H1 (cell line): ENCODE data around the gene MRPL40. TPM values are rescaled to one million over a fixed set of nuclear protein-coding genes. Genes with fewer than 3 reads are reported as not detected.

ENCODE experiments used
- CBX5 ChIP-seq: fragments of 300-800, 300-1000 bp; sonication (generic); IDR thresholded peaks from 2 replicates; pipeline ENCODE4 v1.7.1; 2016; ENCODE audit warnings: antibody characterized with exemption, low read length, low read depth
- CEBPB ChIP-seq: IDR thresholded peaks from 2 replicates; pipeline ENCODE4 v1.6.1; 2012; ENCODE audit warnings: low read depth, low read length
- CHD1 ChIP-seq: IDR thresholded peaks from 2 replicates; pipeline ENCODE4 v1.6.1; 2012; ENCODE audit warnings: low read depth, low read length, improper control_type of control experiment
- HDAC2 ChIP-seq, 2 experiments: fragments of 300-600 bp in 1 of 2; sonication (generic) in 1 of 2; IDR thresholded peaks; 2 replicates each; pipeline ENCODE4 v1.6.1; 2011 to 2012; ENCODE audit warnings: low read depth in 2 of 2, low read length in 2 of 2, mild to moderate bottlenecking in 2 of 2, moderate library complexity in 2 of 2, borderline replicate concordance in 1 of 2, inconsistent platforms in 1 of 2
- HDAC6 ChIP-seq: IDR thresholded peaks from one replicate; pipeline ENCODE4 v1.7.1; 2012; ENCODE audit warnings: low read depth, mild to moderate bottlenecking, inconsistent platforms, low read length, moderate library complexity
- JUN ChIP-seq: IDR thresholded peaks from 2 replicates; pipeline ENCODE4 v1.6.1; 2011; ENCODE audit warnings: low read depth, mild to moderate bottlenecking, improper control_type of control experiment, low read length
- RXRA ChIP-seq: IDR thresholded peaks from 2 replicates; pipeline ENCODE4 v1.6.1; 2011; ENCODE audit warnings: low read depth, mild to moderate bottlenecking, low read length, moderate library complexity; ENCODE audit not compliant: insufficient read depth
- SIN3A ChIP-seq, 2 experiments: IDR thresholded peaks in 1 of 2; conservative IDR thresholded peaks in 1 of 2; 2 replicates each; pipeline ENCODE4 v1.6.1; 2011 to 2012; ENCODE audit warnings: low read length in 2 of 2, improper control_type of control experiment in 1 of 2, low read depth in 1 of 2, mild to moderate bottlenecking in 1 of 2
- TCF12 ChIP-seq: IDR thresholded peaks from 2 replicates; pipeline ENCODE4 v1.6.1; 2011; ENCODE audit warnings: low read depth, mild to moderate bottlenecking, low read length
- polyA plus RNA-seq, 7 experiments: library from polyadenylated mRNA; depleted of rRNA in 3 of 7; stranded (reverse) in 5 of 7; unstranded in 2 of 7; fragments of >200 nt in 5 of 7; fragments of 200-250 nt in 2 of 7; gene quantifications; 1 replicate in 5 of 7; 2 replicates in 1 of 7; 4 replicates in 1 of 7; pipeline versions ENCODE4 v1.2.1 to v1.2.3, GENCODE V29; 2011 to 2013; ENCODE audit warnings: missing spikeins in 2 of 7, mixed read lengths in 2 of 7
- total RNA-seq: library from RNA; stranded (reverse); fragmentation: NEBNext Ultra II Directional; extraction: Animal tissue kit (Norgen Biotek cat#: 25700); gene quantifications from 2 replicates; pipeline ENCODE4 v1.2.1, GENCODE V29; 2021
- TF ChIP-seq, protein P1 (sequence below): fragments of 300-600 bp; sonication (generic); IDR thresholded peaks from 2 replicates; pipeline ENCODE4 v1.7.1; 2012; ENCODE audit warnings: low read length, moderate library complexity, mild to moderate bottlenecking, inconsistent platforms; ENCODE audit not compliant: insufficient replicate concordance

The MRPL40 gene
- total and polyA plus RNA-seq, 2 of the 8 experiments (the other 6 are each of a cell fraction or from before 2014, with no cell fraction given): 12.4 to 14.5 TPM

GRCh38 chr22:19447330-19448075 lies 15.2 kb downstream of the MRPL40 start, which contains the start of gene C22orf39 (continued):
- no peak for TF ChIP-seq SIN3A (conservative IDR thresholded peaks at IDR 0.05 in 1 of 2, IDR thresholded peaks at IDR 0.05 in 1 of 2; ENCODE audit: low read depth in 1 of 2, low read length in 2 of 2)
- no peak for TF ChIP-seq RXRA
- no peak for TF ChIP-seq CEBPB
- no peak for TF ChIP-seq CHD1
- TF ChIP-seq CBX5: no peak
- no peak for TF ChIP-seq JUN
- TF ChIP-seq, protein P1, sequence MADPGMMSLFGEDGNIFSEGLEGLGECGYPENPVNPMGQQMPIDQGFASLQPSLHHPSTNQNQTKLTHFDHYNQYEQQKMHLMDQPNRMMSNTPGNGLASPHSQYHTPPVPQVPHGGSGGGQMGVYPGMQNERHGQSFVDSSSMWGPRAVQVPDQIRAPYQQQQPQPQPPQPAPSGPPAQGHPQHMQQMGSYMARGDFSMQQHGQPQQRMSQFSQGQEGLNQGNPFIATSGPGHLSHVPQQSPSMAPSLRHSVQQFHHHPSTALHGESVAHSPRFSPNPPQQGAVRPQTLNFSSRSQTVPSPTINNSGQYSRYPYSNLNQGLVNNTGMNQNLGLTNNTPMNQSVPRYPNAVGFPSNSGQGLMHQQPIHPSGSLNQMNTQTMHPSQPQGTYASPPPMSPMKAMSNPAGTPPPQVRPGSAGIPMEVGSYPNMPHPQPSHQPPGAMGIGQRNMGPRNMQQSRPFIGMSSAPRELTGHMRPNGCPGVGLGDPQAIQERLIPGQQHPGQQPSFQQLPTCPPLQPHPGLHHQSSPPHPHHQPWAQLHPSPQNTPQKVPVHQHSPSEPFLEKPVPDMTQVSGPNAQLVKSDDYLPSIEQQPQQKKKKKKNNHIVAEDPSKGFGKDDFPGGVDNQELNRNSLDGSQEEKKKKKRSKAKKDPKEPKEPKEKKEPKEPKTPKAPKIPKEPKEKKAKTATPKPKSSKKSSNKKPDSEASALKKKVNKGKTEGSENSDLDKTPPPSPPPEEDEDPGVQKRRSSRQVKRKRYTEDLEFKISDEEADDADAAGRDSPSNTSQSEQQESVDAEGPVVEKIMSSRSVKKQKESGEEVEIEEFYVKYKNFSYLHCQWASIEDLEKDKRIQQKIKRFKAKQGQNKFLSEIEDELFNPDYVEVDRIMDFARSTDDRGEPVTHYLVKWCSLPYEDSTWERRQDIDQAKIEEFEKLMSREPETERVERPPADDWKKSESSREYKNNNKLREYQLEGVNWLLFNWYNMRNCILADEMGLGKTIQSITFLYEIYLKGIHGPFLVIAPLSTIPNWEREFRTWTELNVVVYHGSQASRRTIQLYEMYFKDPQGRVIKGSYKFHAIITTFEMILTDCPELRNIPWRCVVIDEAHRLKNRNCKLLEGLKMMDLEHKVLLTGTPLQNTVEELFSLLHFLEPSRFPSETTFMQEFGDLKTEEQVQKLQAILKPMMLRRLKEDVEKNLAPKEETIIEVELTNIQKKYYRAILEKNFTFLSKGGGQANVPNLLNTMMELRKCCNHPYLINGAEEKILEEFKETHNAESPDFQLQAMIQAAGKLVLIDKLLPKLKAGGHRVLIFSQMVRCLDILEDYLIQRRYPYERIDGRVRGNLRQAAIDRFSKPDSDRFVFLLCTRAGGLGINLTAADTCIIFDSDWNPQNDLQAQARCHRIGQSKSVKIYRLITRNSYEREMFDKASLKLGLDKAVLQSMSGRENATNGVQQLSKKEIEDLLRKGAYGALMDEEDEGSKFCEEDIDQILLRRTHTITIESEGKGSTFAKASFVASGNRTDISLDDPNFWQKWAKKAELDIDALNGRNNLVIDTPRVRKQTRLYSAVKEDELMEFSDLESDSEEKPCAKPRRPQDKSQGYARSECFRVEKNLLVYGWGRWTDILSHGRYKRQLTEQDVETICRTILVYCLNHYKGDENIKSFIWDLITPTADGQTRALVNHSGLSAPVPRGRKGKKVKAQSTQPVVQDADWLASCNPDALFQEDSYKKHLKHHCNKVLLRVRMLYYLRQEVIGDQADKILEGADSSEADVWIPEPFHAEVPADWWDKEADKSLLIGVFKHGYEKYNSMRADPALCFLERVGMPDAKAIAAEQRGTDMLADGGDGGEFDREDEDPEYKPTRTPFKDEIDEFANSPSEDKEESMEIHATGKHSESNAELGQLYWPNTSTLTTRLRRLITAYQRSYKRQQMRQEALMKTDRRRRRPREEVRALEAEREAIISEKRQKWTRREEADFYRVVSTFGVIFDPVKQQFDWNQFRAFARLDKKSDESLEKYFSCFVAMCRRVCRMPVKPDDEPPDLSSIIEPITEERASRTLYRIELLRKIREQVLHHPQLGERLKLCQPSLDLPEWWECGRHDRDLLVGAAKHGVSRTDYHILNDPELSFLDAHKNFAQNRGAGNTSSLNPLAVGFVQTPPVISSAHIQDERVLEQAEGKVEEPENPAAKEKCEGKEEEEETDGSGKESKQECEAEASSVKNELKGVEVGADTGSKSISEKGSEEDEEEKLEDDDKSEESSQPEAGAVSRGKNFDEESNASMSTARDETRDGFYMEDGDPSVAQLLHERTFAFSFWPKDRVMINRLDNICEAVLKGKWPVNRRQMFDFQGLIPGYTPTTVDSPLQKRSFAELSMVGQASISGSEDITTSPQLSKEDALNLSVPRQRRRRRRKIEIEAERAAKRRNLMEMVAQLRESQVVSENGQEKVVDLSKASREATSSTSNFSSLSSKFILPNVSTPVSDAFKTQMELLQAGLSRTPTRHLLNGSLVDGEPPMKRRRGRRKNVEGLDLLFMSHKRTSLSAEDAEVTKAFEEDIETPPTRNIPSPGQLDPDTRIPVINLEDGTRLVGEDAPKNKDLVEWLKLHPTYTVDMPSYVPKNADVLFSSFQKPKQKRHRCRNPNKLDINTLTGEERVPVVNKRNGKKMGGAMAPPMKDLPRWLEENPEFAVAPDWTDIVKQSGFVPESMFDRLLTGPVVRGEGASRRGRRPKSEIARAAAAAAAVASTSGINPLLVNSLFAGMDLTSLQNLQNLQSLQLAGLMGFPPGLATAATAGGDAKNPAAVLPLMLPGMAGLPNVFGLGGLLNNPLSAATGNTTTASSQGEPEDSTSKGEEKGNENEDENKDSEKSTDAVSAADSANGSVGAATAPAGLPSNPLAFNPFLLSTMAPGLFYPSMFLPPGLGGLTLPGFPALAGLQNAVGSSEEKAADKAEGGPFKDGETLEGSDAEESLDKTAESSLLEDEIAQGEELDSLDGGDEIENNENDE: no peak
- TF ChIP-seq HDAC2 (IDR thresholded peaks at IDR 0.05; ENCODE audit: borderline replicate concordance in 1 of 2, low read depth in 2 of 2, low read length in 2 of 2): no peak
- no peak for TF ChIP-seq TCF12
- no peak for TF ChIP-seq HDAC6
